Measurements from ENCODE around the gene CHCHD3. TPM values are rescaled to one million over a fixed set of nuclear protein-coding genes. Genes with fewer than 3 reads are reported as not detected.

The CHCHD3 gene
- total RNA-seq, 1 donor from 2014 or later, result 35.0 TPM

- DNase-seq (ENCODE audit: low spot score), result no peak
Observed at GRCh38 chr7:133020496-133020895, 61.4 kb downstream of the CHCHD3 start.

GRCh38 chr7:133019590-133019989, 62.3 kb downstream of the CHCHD3 start:
- intact Hi-C loops (cut with DNase I), result no loop called here
- DNase-seq (ENCODE audit: low spot score) (no peak), ATAC-seq (no peak)

More at GRCh38 chr7:133020496-133020895, 61.4 kb downstream of the CHCHD3 start:
- intact Hi-C loops (cut with DNase I), result no loop called here
- no peak for ATAC-seq

GRCh38 chr7:133016604-133017003, 65.3 kb downstream of the CHCHD3 start:
- intact Hi-C loops (cut with DNase I), result no loop called here
- no peak for ATAC-seq
- DNase-seq (ENCODE audit: low spot score), result no peak

DNA sequence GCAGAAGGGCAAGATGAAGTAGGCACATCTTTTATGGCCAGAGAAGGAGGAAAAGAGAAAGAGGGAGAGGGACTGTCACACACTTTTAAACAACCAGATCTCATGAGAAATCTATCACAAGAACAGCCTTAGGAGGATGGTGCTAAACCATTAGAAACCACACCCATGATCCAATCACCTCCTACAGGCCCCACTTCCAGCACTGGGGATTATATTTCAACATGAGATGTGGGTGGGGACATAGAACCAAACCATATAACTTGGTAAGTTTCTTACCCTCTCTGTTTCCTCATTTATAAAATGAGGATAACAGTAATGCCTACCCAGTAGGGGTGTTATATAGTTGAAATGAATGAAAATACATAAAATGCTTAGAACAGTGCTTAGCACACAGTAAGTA, 66.0 kb downstream of the CHCHD3 start:
- intact Hi-C loops (cut with DNase I), result no loop called here
- no peak for DNase-seq (ENCODE audit: low spot score)
- no peak for ATAC-seq

DNA sequence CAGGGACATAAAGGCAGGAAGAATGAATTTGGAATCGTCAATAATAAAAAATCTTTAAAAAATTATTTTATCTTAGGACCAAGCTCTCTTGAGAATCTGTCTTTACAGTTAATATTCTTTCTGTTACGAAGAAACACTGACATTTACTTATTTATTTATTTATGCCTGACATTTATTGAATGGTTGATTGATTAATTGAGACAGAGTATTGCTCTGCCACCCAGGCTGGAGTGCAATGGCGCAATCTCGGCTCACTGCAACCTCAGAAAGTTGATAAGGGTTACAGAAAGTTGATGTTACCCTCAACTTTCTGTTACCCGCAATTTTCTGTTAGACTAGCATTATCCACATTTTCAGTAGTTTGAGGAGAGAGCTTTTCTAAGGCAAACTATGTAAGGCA, 70.1 kb downstream of the CHCHD3 start:
- DNase-seq (ENCODE audit: low spot score), result no peak
- ATAC-seq, result no peak
- intact Hi-C loops (cut with DNase I), result no loop called here

- ATAC-seq (no peak), DNase-seq (ENCODE audit: low spot score) (no peak)
- intact Hi-C loops (cut with DNase I), result no loop called here
Observed at GRCh38 chr7:133009426-133010252, 72.3 kb downstream of the CHCHD3 start.

- ATAC-seq (no peak), DNase-seq (ENCODE audit: low spot score) (no peak)
- intact Hi-C loops (cut with DNase I), result no loop called here
Observed at GRCh38 chr7:133007961-133008360, 73.9 kb downstream of the CHCHD3 start.

DNA sequence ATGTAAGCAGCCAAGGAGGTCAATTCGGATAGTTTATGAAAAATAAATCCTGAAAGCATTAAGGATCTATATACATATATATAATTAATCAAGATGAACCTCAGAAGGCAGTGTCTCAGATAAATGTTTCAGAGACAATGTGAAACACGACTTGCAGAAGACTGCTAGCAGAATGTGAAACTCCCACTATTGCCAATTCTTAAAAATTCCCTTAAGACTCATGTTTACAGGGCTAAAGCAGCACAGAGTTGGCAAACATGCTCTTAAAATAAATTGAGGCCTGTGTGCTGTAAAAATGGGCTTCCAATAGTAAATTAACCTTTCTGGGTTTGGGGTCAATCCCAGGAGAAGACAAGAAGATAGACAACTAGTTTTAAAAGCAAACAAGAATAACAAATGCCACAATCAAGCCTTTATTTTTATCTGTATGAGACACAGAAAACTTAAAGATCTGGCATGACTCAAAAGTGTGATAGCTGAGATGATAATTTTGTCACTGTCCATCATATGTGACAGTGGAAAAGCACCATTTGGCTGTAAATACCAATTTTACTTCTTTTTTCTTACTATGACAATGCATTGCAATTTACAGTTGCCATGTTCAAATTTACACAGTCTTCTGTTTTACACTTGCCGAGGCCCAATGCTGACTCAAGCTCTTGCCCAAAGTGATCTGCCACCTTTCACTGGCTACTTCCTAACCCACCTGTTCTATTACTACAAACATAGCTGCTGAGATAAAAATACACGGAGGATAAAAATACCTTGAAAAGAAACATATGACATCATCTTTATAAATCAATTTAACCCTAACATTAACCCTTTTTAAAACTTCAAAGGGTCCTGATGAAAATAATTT, 78.6 kb downstream of the CHCHD3 start:
- no peak for DNase-seq (ENCODE audit: low spot score)
- intact Hi-C loops (cut with DNase I), result no loop called here

DNA sequence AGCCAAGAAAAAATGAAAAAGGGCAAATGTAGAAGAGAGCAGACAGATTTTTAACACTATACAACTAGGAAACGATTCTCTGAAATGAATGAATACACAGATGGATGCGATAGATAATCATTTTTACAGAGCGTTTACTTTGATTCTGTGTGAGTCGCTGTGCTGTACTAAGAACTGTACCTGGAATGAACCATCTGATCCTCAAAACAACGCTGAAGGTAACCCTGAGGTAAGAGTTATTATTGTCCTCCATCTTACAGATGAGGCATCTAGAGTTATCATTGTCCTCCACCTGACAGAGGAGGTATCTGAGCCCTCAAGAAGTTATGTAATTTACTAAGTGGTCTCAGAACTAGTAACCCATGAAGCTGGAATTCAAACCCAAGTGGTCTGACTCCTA, 80.2 kb downstream of the CHCHD3 start:
- no peak for ATAC-seq
- intact Hi-C loops (cut with DNase I), result no loop called here
- no peak for DNase-seq (ENCODE audit: low spot score)

More for the DNA sequence above, 78.6 kb downstream of the CHCHD3 start:
- ATAC-seq, result peak; percentile 39

DNA sequence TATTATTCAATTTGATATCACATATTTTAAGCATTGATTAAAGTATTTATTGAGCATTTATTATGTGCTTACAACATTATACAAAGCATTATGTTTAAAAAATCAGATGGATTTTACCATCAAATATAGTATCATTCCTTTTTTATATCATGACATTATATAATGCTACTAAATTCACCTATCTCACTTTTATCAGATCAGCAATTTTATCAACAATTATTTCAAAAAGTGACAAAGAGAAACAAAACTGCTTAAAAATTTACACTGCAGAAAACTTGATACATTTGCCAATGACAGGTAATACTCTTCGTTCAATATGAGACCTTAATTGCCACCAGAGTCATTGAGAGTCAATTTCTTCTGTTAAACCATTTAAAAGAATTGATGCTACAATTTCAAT, 82.0 kb downstream of the CHCHD3 start:
- intact Hi-C loops (cut with DNase I), result no loop called here
- DNase-seq (ENCODE audit: low spot score), result no peak
- no peak for ATAC-seq

DNA sequence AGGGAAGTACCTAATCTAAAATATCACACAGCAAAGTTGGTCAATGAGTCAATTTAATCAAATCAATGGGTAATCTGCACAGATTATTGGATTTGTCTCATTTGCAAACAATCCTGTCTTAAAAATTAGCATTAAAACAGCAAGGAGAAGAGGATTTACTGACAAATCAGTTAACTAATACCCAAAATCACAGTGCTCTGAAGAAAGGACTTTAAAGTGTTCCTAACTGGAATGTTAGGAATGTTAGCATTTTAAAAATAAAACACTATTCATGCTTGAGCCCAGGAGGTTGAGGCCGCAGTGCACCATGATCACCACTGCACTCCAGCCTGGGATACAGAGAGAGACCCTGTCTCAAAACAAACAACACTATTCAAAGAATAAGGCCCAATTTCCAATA, 83.1 kb downstream of the CHCHD3 start:
- no peak for ATAC-seq
- no peak for DNase-seq (ENCODE audit: low spot score)
- intact Hi-C loops (cut with DNase I), result no loop called here

GRCh38 chr7:132997505-132997904, 84.4 kb downstream of the CHCHD3 start:
- no peak for ATAC-seq

DNA sequence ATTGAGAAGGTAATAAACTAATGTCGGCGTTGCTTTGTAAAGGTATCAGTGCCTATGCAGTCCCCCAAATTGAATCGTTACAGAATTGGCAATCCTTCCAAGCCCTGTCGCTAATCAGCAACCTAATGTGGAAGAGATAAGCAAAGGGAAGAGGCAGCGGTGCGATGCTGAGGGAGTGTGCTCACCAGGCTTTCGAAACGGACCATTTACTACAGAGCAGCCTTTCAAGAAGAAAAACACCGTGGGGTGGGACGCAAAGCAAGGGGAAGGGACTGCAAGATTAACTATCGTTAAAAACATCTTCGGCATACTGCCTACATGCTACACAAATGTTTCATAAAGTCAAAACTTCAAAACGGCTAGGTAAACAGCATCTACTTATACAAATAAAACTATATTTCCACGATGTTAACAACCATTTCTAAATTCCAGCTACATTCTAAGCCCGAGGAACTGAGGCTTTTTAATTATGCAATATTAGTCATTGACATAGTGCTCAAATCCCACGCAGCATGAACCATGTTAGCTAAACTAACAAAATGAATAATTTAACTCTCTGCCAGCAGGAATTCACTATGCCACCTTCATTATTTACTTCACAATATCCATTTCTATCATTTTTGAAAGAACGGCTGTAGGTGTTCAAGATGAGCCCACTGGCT, 85.2 kb downstream of the CHCHD3 start:
- intact Hi-C loops (cut with DNase I), result no loop called here
- no peak for ATAC-seq

More at GRCh38 chr7:132997505-132997904, 84.4 kb downstream of the CHCHD3 start:
- no peak for DNase-seq (ENCODE audit: low spot score)
- intact Hi-C loops (cut with DNase I), result no loop called here

DNA sequence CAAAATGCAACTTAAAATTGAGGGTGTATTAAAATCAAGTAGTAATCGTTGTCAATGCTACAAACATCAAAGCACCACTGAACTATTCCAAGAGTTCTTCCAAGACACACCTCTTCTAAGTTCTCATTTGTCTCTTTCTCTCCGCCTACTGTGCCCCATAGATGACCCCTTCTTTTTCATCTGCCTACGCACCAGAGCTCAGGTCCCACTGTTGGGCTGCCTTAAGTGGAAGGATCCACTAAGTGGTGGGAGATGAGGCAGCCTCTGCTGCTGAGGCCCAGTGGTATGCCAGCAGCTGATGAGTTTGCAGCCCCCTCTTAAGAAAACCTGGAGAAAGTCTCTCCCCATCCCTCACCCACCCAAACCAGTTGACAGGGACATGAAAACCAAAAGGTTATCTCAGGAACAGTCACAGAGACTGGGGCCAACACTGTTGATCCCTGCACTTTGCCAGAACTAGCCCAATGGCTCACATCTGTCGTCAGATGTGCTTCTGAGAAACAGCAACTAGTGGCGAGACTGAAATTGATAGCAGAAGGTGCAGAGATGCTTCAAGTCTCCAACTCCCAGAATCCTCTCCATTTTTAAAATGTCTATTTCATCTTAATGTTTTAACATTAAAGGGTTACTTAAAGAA, 88.4 kb downstream of the CHCHD3 start:
- ATAC-seq, result no peak
- intact Hi-C loops (cut with DNase I), result no loop called here
- no peak for DNase-seq (ENCODE audit: low spot score)

More for the DNA sequence above, 85.2 kb downstream of the CHCHD3 start:
- DNase-seq (ENCODE audit: low spot score), result no peak

- intact Hi-C loops (cut with DNase I), result no loop called here
- ATAC-seq (no peak), DNase-seq (ENCODE audit: low spot score) (no peak)
Observed at GRCh38 chr7:132991615-132992587, 90.0 kb downstream of the CHCHD3 start.

DNA sequence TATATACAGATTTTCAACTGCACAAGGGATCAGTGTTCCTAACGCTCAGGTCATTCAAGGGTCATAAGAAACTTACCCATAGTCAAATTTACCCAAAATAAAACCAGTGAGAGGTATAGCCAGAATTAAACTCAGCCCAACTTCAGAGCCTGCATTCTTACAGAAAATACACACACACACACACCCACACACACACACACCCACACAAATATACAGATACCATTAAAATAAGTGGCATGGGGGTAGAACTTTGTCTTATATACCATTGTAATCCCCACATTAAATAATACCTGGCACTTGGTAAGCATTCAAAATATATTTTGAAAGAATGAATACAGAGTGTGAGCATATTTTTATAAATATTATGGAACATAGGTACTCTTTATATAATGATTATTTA, 93.8 kb downstream of the CHCHD3 start:
- intact Hi-C loops (cut with DNase I), result no loop called here
- DNase-seq (ENCODE audit: low spot score) (no peak), ATAC-seq (no peak)

DNA sequence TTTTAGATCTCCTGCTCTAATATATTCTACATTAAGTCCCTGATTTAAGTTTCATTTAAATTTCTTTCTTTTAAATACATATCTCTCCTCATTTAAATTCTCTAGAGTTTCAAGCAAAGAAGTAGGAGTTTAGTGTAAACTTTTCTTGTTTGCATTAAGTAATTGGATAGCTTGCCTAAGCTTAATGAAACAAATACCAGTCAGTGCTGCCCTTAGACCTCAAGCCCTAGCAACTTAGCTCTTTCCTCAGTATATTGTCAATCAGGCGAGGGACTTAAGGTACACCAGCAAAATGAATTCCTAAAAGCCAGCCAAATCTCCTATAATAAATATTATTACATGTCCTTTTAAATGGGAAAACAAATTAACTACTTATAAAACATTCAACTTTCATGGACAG, 101.5 kb downstream of the CHCHD3 start:
- intact Hi-C loops (cut with DNase I), result no loop called here
- ATAC-seq, result no peak
- DNase-seq (ENCODE audit: low spot score), result no peak

DNA sequence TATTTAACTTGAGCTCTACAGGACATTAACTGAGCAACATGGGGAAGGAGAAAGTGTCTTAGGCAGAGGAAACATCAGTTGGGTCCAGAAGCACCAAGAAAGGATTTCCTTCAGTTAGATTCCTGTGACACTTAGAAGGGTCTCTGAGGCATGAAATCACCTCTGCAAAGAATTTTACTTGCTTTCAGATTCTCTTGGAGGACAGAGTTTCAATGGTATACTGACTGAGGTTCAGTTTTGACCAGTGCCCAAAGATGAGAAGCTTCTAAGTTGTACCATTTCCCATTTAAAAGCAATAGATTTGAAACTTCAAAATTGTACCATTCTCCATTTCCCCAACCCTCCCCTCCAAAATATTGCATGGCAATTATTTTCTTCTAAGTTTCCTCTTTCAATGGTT, 102.4 kb downstream of the CHCHD3 start:
- intact Hi-C loops (cut with DNase I), result no loop called here
- no peak for ATAC-seq
- DNase-seq (ENCODE audit: low spot score), result no peak
